ENCODE results near the gene SETDB2. TPM values are rescaled to one million over a fixed set of nuclear protein-coding genes. Genes with fewer than 3 reads are reported as not detected.

The SETDB2 gene
- total and polyA plus RNA-seq, 4 donors = 5.0 to 22.9 (median 8.6) TPM

- TF ChIP-seq CTCF (IDR thresholded peaks at IDR 0.05; ENCODE audit: control extremely low read depth, extremely low read depth) = no peak
- peaks cover 18 to 34% (median 25%) of the 10 kb centered on the region in 4 donors for H3K36me3 ChIP-seq (ENCODE audit: control insufficient read depth in 4 of 4, insufficient read depth in 4 of 4, low read length in 4 of 4)
- H3K4me1 ChIP-seq (ENCODE audit: control insufficient read depth in 5 of 5, insufficient read depth in 5 of 5, low read length in 5 of 5) = peaks cover 0 to 6% (median 0%) of the 10 kb centered on the region in 5 donors
- H3K9ac ChIP-seq (ENCODE audit: insufficient read depth in 1 of 2, low read length in 2 of 2) = no peak overlapping the region
- no peak overlapping the region for H3K27ac ChIP-seq (ENCODE audit: low read depth in 1 of 2, low read length in 1 of 2)
- H3K4me3 ChIP-seq = no peak overlapping the region
- H3K27me3 ChIP-seq (ENCODE audit: control insufficient read depth in 3 of 3, insufficient read depth in 3 of 3, low read length in 2 of 3) = no peaks in the 10 kb centered on the region
- DNase-seq (peak in 1 of 3 donors; percentile 23), ATAC-seq (ENCODE audit: insufficient read depth, low FRiP score) (no peak)
- 85 to 88% methylated on average over 6 of the region's 6 CpGs for WGBS, 2 donors
- no peaks in the 10 kb centered on the region for H3K9me3 ChIP-seq (ENCODE audit: control insufficient read depth in 4 of 4, insufficient read depth in 3 of 4, low read length in 3 of 4)
These were observed 73.4 kb downstream of the SETDB2 start for GRCh38 chr13:49517461-49517860.

- no peak for TF ChIP-seq CTCF (IDR thresholded peaks at IDR 0.05; ENCODE audit: control extremely low read depth, extremely low read depth)
- no peaks in the 10 kb centered on the region for H3K27me3 ChIP-seq (ENCODE audit: control insufficient read depth in 3 of 3, insufficient read depth in 3 of 3, low read length in 2 of 3)
- no peak overlapping the region for H3K9ac ChIP-seq (ENCODE audit: insufficient read depth in 1 of 2, low read length in 2 of 2)
- peaks cover 9 to 14% (median 11%) of the 10 kb centered on the region in 4 donors for H3K36me3 ChIP-seq (ENCODE audit: control insufficient read depth in 4 of 4, insufficient read depth in 4 of 4, low read length in 4 of 4)
- WGBS, 2 donors = 78 to 94% methylated on average over 4 of the region's 4 CpGs
- ATAC-seq (ENCODE audit: insufficient read depth, low FRiP score) (no peak), DNase-seq (no peak)
- no peaks in the 10 kb centered on the region for H3K9me3 ChIP-seq (ENCODE audit: control insufficient read depth in 4 of 4, insufficient read depth in 3 of 4, low read length in 3 of 4)
- H3K4me3 ChIP-seq = no peak overlapping the region
- H3K4me1 ChIP-seq (ENCODE audit: control insufficient read depth in 5 of 5, insufficient read depth in 5 of 5, low read length in 5 of 5) = peaks cover 0 to 6% (median 0%) of the 10 kb centered on the region in 5 donors
- H3K27ac ChIP-seq (ENCODE audit: low read depth in 1 of 2, low read length in 1 of 2) = no peak overlapping the region
These were observed 77.2 kb downstream of the SETDB2 start for GRCh38 chr13:49521224-49521623.

GRCh38 chr13:49524740-49525501 is 80.8 kb downstream of the SETDB2 start:
- ATAC-seq (ENCODE audit: insufficient read depth, low FRiP score) (no peak), DNase-seq (no peak)
- H3K27me3 ChIP-seq (ENCODE audit: control insufficient read depth in 3 of 3, insufficient read depth in 3 of 3, low read length in 2 of 3) = no peaks in the 10 kb centered on the region
- no peak for TF ChIP-seq CTCF (IDR thresholded peaks at IDR 0.05; ENCODE audit: control extremely low read depth, extremely low read depth)
- H3K36me3 ChIP-seq (ENCODE audit: control insufficient read depth in 4 of 4, insufficient read depth in 4 of 4, low read length in 4 of 4) = peaks cover 5 to 9% (median 7%) of the 10 kb centered on the region in 4 donors
- H3K4me1 ChIP-seq (ENCODE audit: control insufficient read depth in 5 of 5, insufficient read depth in 5 of 5, low read length in 5 of 5) = peaks cover 0 to 6% (median 0%) of the 10 kb centered on the region in 5 donors
- no peak overlapping the region for H3K4me3 ChIP-seq
- H3K9me3 ChIP-seq (ENCODE audit: control insufficient read depth in 4 of 4, insufficient read depth in 3 of 4, low read length in 3 of 4) = no peaks in the 10 kb centered on the region
- WGBS, 2 donors = 83 to 86% methylated on average over 5 of the region's 5 CpGs
- H3K27ac ChIP-seq (ENCODE audit: low read depth in 1 of 2, low read length in 1 of 2) = no peak overlapping the region
- no peak overlapping the region for H3K9ac ChIP-seq (ENCODE audit: insufficient read depth in 1 of 2, low read length in 2 of 2)
